ENCODE data around the gene TMEM25. TPM values are rescaled to one million over a fixed set of nuclear protein-coding genes. Genes with fewer than 3 reads are reported as not detected.

The TMEM25 gene
- total RNA-seq, 1 donor from 2014 or later = 14.7 TPM

DNA sequence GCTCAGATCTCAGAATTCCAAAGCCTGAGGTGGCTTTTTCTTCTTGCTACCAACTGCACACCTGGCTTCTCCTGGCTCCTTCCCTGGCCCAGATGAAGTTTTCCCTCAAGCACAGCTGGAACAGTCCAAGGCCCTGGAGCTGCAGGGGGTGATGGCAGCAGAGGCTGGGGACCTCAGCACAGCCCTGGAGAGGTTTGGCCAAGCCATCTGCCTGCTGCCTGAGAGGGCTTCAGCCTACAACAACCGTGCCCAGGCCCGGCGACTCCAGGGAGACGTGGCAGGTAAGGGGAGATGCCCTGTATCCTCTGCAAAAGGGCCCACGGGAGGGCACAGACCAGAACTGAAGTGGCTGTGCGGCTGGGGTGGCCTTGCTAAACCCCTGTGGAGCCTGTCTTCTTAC is 2.5 kb upstream of the TMEM25 start:
- no peak overlapping the region for H3K4me3 ChIP-seq (ENCODE audit: low read depth, low read length)
- DNase-seq (ENCODE audit: low read depth) (no peak), FAIRE-seq (no peak)
- H3K27me3 ChIP-seq (ENCODE audit: control insufficient read depth, insufficient read depth, low read length) = no peaks in the 10 kb centered on the region
- TF ChIP-seq, protein P1, sequence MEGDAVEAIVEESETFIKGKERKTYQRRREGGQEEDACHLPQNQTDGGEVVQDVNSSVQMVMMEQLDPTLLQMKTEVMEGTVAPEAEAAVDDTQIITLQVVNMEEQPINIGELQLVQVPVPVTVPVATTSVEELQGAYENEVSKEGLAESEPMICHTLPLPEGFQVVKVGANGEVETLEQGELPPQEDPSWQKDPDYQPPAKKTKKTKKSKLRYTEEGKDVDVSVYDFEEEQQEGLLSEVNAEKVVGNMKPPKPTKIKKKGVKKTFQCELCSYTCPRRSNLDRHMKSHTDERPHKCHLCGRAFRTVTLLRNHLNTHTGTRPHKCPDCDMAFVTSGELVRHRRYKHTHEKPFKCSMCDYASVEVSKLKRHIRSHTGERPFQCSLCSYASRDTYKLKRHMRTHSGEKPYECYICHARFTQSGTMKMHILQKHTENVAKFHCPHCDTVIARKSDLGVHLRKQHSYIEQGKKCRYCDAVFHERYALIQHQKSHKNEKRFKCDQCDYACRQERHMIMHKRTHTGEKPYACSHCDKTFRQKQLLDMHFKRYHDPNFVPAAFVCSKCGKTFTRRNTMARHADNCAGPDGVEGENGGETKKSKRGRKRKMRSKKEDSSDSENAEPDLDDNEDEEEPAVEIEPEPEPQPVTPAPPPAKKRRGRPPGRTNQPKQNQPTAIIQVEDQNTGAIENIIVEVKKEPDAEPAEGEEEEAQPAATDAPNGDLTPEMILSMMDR (IDR thresholded peaks at IDR 0.05; ENCODE audit: insufficient read depth, low read length, severe bottlenecking) = no peak
- peaks cover 2% of the 10 kb centered on the region for H3K36me3 ChIP-seq (ENCODE audit: control insufficient read depth, insufficient read depth, low read length)

DNA sequence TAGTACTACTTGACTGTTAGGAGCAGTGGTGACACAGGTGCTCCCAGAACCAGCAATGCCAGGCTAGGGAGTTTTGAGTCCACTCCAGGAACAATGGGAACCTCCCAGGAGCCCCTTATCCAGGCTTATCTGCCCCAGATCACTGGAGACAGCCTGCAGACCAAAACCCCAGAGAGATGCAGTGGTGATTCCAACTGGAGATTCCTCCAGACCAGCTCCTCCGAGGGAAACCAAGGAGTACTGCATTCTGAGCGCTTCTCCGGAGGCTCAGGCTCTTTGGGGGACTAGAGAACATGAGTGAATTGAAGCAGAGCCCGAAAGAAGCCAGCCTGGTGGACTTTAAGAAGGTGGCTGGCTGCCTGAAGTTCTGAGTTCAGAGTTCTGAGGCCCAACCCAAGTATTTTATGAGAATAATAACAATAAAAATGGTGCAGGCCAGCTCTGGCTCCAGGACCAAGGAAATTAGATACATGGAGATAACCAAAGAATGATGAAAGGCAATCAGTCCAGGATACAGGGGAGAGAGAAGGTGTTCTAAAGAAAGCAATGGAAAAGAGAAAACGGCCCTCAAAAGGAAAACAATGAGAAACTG is 1.3 kb upstream of the TMEM25 start:
- no peak for FAIRE-seq
- no peaks in the 10 kb centered on the region for H3K27me3 ChIP-seq (ENCODE audit: control insufficient read depth, insufficient read depth, low read length)
- peak overlapping the region; percentile 68 for H3K4me3 ChIP-seq (ENCODE audit: low read depth, low read length)
- TF ChIP-seq, protein P1 (IDR thresholded peaks at IDR 0.05; ENCODE audit: insufficient read depth, low read length, severe bottlenecking) = no peak
- DNase-seq (ENCODE audit: low read depth) = no peak
- H3K36me3 ChIP-seq (ENCODE audit: control insufficient read depth, insufficient read depth, low read length) = peaks cover 3% of the 10 kb centered on the region

DNA sequence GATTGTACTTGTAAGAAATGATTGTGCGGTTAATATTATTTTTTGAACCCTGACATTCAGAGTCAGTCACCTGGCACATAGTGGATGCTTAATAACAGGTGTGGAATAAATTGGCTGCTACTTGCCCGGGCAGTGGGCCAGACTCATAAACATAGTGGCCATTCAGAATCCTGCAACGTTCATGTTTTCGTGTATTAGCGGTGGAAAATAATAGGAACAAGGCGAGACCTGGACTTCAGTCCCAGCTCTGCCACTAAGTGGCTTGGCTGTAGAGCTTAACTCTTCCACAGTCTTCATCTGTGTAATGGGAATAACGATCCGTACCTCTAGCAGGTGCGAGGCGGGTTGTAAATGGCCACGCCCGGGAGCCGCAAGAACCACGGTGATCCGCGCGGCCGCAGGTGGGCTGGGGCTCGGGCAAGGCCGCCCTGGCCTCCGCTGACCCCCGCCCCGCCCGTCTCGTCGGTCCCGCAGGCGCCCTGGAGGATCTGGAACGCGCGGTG is 761 bp upstream of the TMEM25 start:
- FAIRE-seq (no peak), DNase-seq (ENCODE audit: low read depth) (peak; percentile 14)
- Histone ChIP-seq H3K36me3 (ENCODE audit: control insufficient read depth, insufficient read depth, low read length) (peaks cover 3% of the 10 kb centered on the region), H3K4me3 (ENCODE audit: low read depth, low read length) (peak overlapping the region; percentile 68), H3K27me3 (ENCODE audit: control insufficient read depth, insufficient read depth, low read length) (no peaks in the 10 kb centered on the region)
- TF ChIP-seq, protein P1 (IDR thresholded peaks at IDR 0.05; ENCODE audit: insufficient read depth, low read length, severe bottlenecking) = no peak

DNA sequence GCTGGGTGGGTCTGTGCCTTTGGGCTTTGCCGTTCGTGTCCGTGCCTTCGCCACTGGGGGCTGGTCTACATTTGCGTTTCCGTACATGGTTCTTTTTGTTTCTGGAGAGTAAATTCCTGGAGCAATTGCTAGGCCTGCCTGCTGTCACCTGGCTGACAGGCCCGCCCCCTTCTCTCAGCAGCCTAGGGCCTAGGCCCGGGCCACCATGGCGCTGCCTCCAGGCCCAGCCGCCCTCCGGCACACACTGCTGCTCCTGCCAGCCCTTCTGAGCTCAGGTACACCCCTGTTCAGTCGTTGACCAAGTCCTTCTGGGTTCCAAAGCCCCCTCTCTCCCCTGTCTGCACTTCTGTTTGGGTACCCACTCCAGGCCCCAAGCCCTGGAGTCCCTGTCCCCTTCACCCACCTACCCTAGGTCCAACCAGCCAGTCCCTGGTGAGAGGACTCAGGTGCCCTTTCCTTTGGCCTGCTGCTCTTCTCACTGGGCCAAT is 649 bp downstream of the TMEM25 start:
- no peak for FAIRE-seq
- no peaks in the 10 kb centered on the region for H3K27me3 ChIP-seq (ENCODE audit: control insufficient read depth, insufficient read depth, low read length)
- DNase-seq (ENCODE audit: low read depth) = peak; percentile 15
- peak overlapping the region; percentile 68 for H3K4me3 ChIP-seq (ENCODE audit: low read depth, low read length)
- peaks cover 3% of the 10 kb centered on the region for H3K36me3 ChIP-seq (ENCODE audit: control insufficient read depth, insufficient read depth, low read length)
- TF ChIP-seq, protein P1 (IDR thresholded peaks at IDR 0.05; ENCODE audit: insufficient read depth, low read length, severe bottlenecking) = no peak

DNA sequence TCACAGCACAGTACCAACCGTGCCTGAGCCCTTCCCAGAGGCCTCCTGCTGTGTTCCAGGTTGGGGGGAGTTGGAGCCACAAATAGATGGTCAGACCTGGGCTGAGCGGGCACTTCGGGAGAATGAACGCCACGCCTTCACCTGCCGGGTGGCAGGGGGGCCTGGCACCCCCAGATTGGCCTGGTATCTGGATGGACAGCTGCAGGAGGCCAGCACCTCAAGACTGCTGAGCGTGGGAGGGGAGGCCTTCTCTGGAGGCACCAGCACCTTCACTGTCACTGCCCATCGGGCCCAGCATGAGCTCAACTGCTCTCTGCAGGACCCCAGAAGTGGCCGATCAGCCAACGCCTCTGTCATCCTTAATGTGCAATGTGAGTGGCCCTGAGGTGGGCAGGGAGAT is 1.1 kb downstream of the TMEM25 start:
- Histone ChIP-seq H3K27me3 (ENCODE audit: control insufficient read depth, insufficient read depth, low read length) (no peaks in the 10 kb centered on the region), H3K4me3 (ENCODE audit: low read depth, low read length) (no peak overlapping the region), H3K36me3 (ENCODE audit: control insufficient read depth, insufficient read depth, low read length) (peaks cover 3% of the 10 kb centered on the region)
- TF ChIP-seq, protein P1 (IDR thresholded peaks at IDR 0.05; ENCODE audit: insufficient read depth, low read length, severe bottlenecking) = no peak
- FAIRE-seq (no peak), DNase-seq (ENCODE audit: low read depth) (no peak)

Measured in bronchial epithelial cell (primary cell).